KOPT-K1 (cell line): ENCODE measurements around the gene ATP11A.
"Not testable (repeated sequence)": the region's sequence is repeated elsewhere in the genome, so short reads cannot be mapped to it uniquely, and the experiment has no call there.

Source experiments
- H3K27ac ChIP-seq: fragments of 200-600 bp; sonication (generic); 2 replicates; pipeline ENCODE4 v1.5.1; 2016; ENCODE audit warnings: antibody characterized with exemption, mild to moderate bottlenecking, low read depth, low read length; ENCODE audit not compliant: poor library complexity, severe bottlenecking
- H3K36me3 ChIP-seq: fragments of 200-600 bp; sonication (generic); 2 replicates; pipeline ENCODE4 v1.5.1; 2017; ENCODE audit warnings: antibody characterized with exemption, mild to moderate bottlenecking, low read length, moderate library complexity; ENCODE audit not compliant: insufficient read depth
- H3K9me3 ChIP-seq: fragments of 200-600 bp; sonication (generic); 2 replicates; pipeline ENCODE4 v1.5.1; 2017; ENCODE audit warnings: antibody characterized with exemption, low read length, mild to moderate bottlenecking; ENCODE audit not compliant: insufficient read depth, poor library complexity, severe bottlenecking

Gene ATP11A

GRCh38 chr13:112881656-112882554 is 192.1 kb downstream of the ATP11A start:
- no peak overlapping the region for H3K27ac ChIP-seq
- peaks cover 40% of the 10 kb centered on the region for H3K36me3 ChIP-seq
- H3K9me3 ChIP-seq = no peaks in the 10 kb centered on the region

- Histone ChIP-seq H3K27ac (no peak overlapping the region), H3K9me3 (no peaks in the 10 kb centered on the region), H3K36me3 (peaks cover 35% of the 10 kb centered on the region)
These were observed 192.8 kb downstream of the ATP11A start for GRCh38 chr13:112882555-112883024.

DNA sequence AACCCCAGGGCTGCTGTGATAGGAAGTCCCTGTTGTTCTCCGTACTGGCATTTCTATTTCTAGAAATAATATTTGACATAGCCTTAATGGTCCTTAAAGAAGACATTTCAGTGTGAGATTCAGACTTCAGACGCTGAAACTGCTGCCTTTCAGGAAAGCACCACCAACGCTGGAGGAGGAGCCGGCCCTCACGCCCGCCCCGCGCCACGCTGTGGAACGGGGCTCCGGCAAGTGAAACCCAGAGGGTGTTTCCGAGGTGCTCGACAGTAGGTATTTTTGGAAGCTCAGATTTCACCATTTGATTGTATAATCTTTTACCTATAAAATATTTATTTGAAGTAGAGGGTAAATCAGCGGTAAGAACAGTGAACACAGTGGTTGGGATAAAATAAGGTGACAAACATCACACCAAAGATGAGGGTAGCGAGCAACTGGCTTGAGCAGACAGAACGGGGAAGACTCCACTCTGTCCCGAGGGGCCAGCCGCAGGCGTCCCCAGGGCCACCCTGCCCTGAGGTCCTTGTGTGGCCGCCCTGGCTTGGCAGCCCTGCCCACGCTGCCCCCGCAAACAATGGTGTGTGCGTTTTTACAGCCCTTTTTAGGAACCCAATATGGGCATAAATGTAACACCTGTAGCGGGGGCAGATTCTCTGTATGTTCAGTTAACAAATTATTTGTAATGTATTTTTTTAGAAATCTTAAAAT is 193.6 kb downstream of the ATP11A start:
- H3K36me3 ChIP-seq = peaks cover 31% of the 10 kb centered on the region
- H3K27ac ChIP-seq = no peak overlapping the region
- no peaks in the 10 kb centered on the region for H3K9me3 ChIP-seq

DNA sequence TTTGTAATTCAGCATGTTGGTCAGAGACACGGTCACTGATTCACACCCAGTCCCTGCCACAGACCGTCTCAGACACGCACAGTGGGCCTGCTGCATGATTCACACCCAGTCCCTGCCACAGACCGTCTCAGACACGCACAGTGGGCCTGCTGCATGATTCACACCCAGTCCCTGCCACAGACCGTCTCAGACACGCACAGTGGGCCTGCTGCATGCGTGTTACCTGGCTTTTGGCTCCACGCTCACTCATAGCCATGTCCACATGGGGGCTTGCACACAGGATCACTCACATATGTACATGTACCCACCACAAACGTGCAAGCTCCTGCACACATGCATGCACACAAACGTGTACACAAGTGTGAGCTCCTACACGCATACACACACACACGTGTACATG is 194.9 kb downstream of the ATP11A start:
- H3K9me3 ChIP-seq, H3K27ac ChIP-seq: not testable (repeated sequence)
- H3K36me3 ChIP-seq = peaks cover 29% of the 10 kb centered on the region

DNA sequence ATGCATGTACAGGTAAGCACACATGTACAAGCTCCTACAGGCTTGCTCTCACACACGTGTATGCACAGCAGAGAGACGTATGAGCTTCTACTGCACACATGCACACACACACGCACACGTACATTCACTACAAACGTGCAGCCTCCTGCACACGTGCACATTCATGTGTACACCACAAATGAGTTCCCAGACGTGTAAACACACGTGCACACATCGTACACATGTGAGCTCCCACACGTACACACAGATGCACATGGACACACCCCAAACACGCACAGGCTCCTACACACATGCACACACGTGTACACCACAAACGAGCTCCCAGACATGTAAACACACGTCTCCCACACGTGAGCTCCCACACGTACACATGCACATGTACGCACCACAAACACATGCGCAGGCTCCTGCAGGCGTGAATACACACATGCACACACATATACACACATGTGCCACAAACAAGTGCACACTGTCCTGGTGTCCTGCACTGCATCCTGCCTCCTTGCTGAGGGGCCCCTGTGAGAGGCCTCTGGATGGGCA is 195.5 kb downstream of the ATP11A start:
- Histone ChIP-seq H3K27ac (no peak overlapping the region), H3K9me3 (no peaks in the 10 kb centered on the region), H3K36me3 (peaks cover 23% of the 10 kb centered on the region)

- H3K27ac ChIP-seq = no peak overlapping the region
- H3K9me3 ChIP-seq = no peaks in the 10 kb centered on the region
- peaks cover 18% of the 10 kb centered on the region for H3K36me3 ChIP-seq
These were observed 196.0 kb downstream of the ATP11A start for GRCh38 chr13:112885782-112886268.

DNA sequence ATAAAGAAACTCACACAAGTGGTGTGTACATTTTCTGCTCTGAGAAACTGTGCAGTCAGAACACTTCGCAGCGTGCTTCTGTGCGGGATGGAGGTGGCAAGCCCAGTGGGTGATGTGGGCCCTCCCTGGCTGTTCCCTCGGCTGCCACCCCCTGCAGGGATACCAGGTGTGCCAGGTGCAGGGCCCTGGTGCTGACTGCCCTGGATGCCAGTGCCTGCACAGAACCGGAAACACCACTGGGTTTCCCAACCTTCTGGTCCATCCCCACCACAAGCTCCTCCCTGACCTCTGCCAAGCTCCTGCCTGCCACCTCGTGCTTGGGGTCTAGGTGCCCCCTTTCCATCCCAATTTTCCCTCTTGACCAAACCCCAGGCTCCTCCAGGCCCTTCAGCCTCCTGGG is 197.3 kb downstream of the ATP11A start:
- peaks cover 5% of the 10 kb centered on the region; the same call in 1 of the 2 replicates for H3K36me3 ChIP-seq
- H3K27ac ChIP-seq = no peak overlapping the region
- H3K9me3 ChIP-seq = no peaks in the 10 kb centered on the region

- peaks cover under 1% of the 10 kb centered on the region; the same call in 1 of the 2 replicates for H3K36me3 ChIP-seq
- no peak overlapping the region for H3K27ac ChIP-seq
These were observed 197.7 kb downstream of the ATP11A start for GRCh38 chr13:112887557-112887991.

GRCh38 chr13:112888238-112889111 is 198.6 kb downstream of the ATP11A start:
- Histone ChIP-seq H3K36me3 (no peaks in the 10 kb centered on the region), H3K9me3 (no peaks in the 10 kb centered on the region), H3K27ac (no peak overlapping the region)

More at GRCh38 chr13:112887557-112887991, 197.7 kb downstream of the ATP11A start:
- H3K9me3 ChIP-seq = no peaks in the 10 kb centered on the region

DNA sequence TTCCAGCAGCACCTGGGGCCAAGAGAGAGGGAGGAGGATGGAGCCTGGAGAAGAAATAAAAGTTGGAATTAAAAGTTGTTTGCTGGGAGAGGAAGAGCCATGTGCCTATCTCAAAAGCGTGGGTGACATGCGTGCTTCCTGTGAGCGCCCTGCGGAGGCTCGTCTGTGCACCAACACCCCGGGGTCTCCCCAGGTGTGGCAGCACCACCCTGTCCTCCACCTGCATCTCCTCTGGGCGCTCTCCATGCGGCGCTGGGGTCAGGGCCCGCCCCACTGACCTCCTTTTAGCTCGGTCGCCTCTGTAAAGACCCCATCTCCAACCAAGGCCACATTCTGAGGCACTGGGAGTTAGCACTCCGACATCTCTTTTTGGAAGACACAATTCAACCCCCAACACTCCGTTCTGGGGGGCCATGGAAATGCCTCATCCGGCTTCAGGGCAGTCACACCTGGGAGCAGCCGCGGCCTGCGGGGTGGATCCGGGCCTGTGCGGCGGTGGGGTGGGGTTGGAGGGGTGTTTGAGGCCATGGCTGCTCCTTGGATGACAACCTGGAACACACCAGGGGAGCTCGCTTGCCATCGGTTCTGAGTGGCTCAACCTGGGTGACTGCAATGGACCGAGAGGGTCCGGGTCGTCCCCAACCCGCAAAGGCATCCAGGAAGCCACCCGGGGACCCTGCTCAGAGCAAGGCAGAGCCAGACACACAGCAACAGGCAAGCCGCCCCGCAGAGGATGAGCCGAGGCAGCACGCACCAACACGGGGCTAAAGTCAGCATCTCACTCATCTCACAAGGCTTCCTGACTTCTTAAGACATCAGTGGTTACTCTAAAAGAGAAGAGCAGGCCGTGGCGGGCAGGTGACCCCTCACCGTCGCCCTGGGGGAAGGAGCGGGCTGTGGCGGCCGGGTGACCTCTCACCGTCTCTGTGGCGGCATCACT is 199.8 kb downstream of the ATP11A start:
- no peaks in the 10 kb centered on the region for H3K36me3 ChIP-seq
- no peaks in the 10 kb centered on the region for H3K9me3 ChIP-seq
- H3K27ac ChIP-seq = no peak overlapping the region

DNA sequence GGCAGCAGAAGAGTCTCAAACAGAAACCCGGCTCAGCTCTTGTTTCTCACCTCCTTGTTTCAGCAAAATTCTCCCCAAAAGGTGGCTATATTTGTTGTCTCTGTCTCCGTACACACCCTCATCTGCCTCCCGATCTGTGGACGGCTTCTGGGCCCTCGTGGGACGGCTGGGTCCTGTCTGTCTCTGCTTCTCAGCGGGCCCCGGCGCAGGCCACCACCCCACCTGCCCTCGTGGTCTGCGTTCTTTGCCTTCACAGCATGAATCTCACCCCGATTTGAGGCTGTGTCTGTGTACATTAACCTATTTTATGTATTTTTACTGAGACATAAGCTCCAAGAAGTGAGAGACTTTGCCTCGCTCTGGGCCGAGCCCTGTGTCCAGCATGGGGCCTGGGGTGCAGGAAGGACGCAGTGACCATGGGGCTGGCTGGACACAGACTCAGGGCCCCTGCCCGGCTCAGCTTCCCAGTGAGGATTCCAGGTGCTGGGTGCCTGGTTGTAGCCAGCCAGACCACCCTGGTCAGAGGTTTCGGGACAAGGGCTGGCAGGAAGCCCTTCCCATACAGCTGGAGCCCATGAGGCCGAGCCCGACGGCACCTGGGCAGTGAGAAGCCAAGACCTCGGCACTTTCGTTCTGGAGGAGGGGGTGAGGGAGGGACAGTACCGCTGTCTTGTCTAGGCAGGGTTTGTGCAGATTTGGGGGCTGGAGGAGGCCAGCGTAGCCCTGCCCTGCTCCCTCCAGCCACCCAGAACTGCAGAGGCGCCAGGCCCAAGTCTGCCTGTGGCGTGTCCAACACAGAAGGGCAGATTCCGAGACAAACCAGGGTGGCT is 200.7 kb downstream of the ATP11A start:
- H3K27ac ChIP-seq = no peak overlapping the region
- no peaks in the 10 kb centered on the region for H3K9me3 ChIP-seq
- no peaks in the 10 kb centered on the region for H3K36me3 ChIP-seq

DNA sequence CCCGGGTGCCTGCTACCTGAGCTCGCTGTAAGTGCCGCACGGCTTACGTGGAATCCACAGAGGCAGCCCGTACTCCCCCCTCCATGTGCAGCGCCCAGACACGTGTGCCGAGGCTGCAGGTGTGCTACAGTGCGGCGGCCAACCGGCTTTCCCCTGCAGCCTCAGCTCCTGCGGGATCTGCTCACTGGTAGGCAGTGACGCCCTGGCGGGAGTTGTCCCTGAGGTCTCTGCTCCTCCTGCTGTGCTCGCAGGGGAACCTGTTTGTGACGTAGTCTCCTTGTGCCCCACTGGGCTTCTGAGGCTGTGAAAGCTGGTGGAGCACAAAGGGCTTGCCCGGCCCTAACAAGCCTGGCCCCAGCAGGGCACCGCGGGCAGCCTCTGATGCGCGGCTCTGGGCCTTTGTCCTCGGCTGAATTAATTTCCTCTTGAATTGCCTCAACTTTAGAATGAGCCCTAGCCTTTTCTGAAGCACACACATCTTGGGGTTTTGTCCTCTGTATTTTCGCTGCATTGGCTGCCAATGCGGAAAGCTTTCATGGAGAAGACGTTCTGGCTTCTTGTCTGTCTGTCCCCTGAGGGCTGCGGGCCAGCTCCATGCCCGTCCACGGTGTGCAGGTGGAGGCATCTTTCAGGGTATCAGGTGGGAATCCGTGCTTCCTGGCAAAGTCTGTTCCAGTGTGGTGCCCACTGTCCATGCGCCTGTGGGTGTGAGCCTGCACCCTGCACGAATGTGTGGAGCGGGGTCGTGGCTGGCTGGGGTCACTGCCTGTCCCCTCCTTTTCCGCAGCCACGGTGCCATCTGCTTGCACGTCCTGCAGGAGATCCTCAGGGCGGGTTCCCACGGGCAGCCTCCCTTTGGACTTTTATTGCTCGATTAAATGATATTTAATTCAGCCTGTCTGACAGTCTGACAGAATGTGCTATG is 201.9 kb downstream of the ATP11A start:
- Histone ChIP-seq H3K36me3 (no peaks in the 10 kb centered on the region), H3K27ac (no peak overlapping the region), H3K9me3 (no peaks in the 10 kb centered on the region)
